GM23338 (cell line): ENCODE results near the gene ZFP42. TPM values are rescaled to one million over a fixed set of nuclear protein-coding genes. Genes with fewer than 3 reads are reported as not detected.

ENCODE experiments used
- ATAC-seq: fragments of 200-7000 bp; cut with Tn5 transposase; 3 replicates; pipeline ENCODE4 v1.9.1; 2020
- DNase-seq: peaks from one replicate; pipeline ENCODE4 v3.0.0-alpha.2; 2015; ENCODE audit warnings: low spot score
- H2AFZ ChIP-seq: fragments of 200-600 bp; sonication (generic); 2 replicates; pipeline ENCODE4 v1.8.0; 2016; ENCODE audit warnings: antibody characterized with exemption, mild to moderate bottlenecking, moderate library complexity
- H3F3A ChIP-seq: fragments of 200-600 bp; sonication (generic); replicated peaks from 2 replicates; pipeline ENCODE4 v1.8.0; 2017; ENCODE audit warnings: antibody characterized with exemption, mixed run types, low read depth
- H3K27ac ChIP-seq: fragments of 200-600 bp; sonication (generic); 2 replicates; pipeline ENCODE4 v1.6.1; 2016; ENCODE audit warnings: low read depth
- H3K27me3 ChIP-seq: fragments of 200-600 bp; sonication (generic); 2 replicates; pipeline ENCODE4 v1.8.0; 2016; ENCODE audit warnings: mild to moderate bottlenecking, mixed run types, moderate library complexity; ENCODE audit not compliant: insufficient read depth
- H3K36me3 ChIP-seq: fragments of 200-600 bp; sonication (generic); 2 replicates; pipeline ENCODE4 v1.8.0; 2016; ENCODE audit warnings: mild to moderate bottlenecking; ENCODE audit not compliant: insufficient read depth
- H3K4me1 ChIP-seq: fragments of 200-600 bp; sonication (generic); 2 replicates; pipeline ENCODE4 v1.8.0; 2016; ENCODE audit warnings: mild to moderate bottlenecking, moderate library complexity; ENCODE audit not compliant: insufficient read depth
- H3K4me2 ChIP-seq: fragments of 200-600 bp; sonication (generic); 2 replicates; pipeline ENCODE4 v1.7.1; 2017; ENCODE audit warnings: mixed run types
- H3K4me3 ChIP-seq: fragments of 200-600 bp; sonication (generic); 2 replicates; pipeline ENCODE4 v1.6.1; 2016; ENCODE audit warnings: mixed run types
- H3K79me2 ChIP-seq: fragments of 200-600 bp; sonication (generic); replicated peaks from 2 replicates; pipeline ENCODE4 v1.8.0; 2017; ENCODE audit warnings: mild to moderate bottlenecking; ENCODE audit not compliant: insufficient read depth
- H3K9me2 ChIP-seq: fragments of 200-600 bp; sonication (generic); 2 replicates; pipeline ENCODE4 v1.8.0; 2017; ENCODE audit not compliant: insufficient read depth
- H4K20me1 ChIP-seq: fragments of 200-600 bp; sonication (generic); replicated peaks from 2 replicates; pipeline ENCODE4 v1.8.0; 2017; ENCODE audit warnings: mild to moderate bottlenecking; ENCODE audit not compliant: insufficient read depth
- H3K27ac Mint-ChIP-seq: 2 replicates; pipeline ENCODE4 v1.8.0; 2020; ENCODE audit warnings: inconsistent platforms, mild to moderate bottlenecking, moderate library complexity, mixed read lengths
- H3K27me3 Mint-ChIP-seq: 3 replicates; pipeline ENCODE4 v1.8.0; 2022; ENCODE audit warnings: low read depth, mild to moderate bottlenecking, moderate library complexity, mixed read lengths, inconsistent platforms; ENCODE audit not compliant: insufficient read depth, poor library complexity
- H3K36me3 Mint-ChIP-seq: 3 replicates; pipeline ENCODE4 v1.8.0; 2021; ENCODE audit warnings: low read depth, mild to moderate bottlenecking, inconsistent platforms, moderate library complexity, mixed read lengths
- H3K4me1 Mint-ChIP-seq: 3 replicates; pipeline ENCODE4 v1.8.0; 2020; ENCODE audit warnings: mild to moderate bottlenecking, inconsistent platforms, mixed read lengths
- H3K4me3 Mint-ChIP-seq: 3 replicates; pipeline ENCODE4 v1.8.0; 2021; ENCODE audit warnings: moderate library complexity, mild to moderate bottlenecking, inconsistent platforms, mixed read lengths
- H3K9me3 Mint-ChIP-seq: 3 replicates; pipeline ENCODE4 v1.8.0; 2020; ENCODE audit warnings: moderate library complexity, mild to moderate bottlenecking, inconsistent platforms, mixed read lengths
- CREB1 ChIP-seq: fragments of 250-450 bp; sonication (Bioruptor Pico); IDR thresholded peaks from 2 replicates; pipeline ENCODE4 v1.5.0; 2020; ENCODE audit warnings: low read depth, mild to moderate bottlenecking, moderate library complexity
- EZH2 ChIP-seq: fragments of 200-600 bp; sonication (generic); IDR thresholded peaks from one replicate; pipeline ENCODE4 v1.8.0; 2017; ENCODE audit warnings: antibody characterized with exemption, mild to moderate bottlenecking, low read depth; ENCODE audit not compliant: unreplicated experiment
- EZH2phosphoT487 ChIP-seq: fragments of 200-600 bp; sonication (generic); IDR thresholded peaks from one replicate; pipeline ENCODE4 v1.8.1; 2018; ENCODE audit warnings: antibody characterized with exemption; ENCODE audit not compliant: unreplicated experiment
- JUNB ChIP-seq: IDR thresholded peaks from one replicate; pipeline ENCODE4 v1.6.1; 2016; ENCODE audit warnings: antibody characterized with exemption; ENCODE audit not compliant: unreplicated experiment
- NANOG ChIP-seq: IDR thresholded peaks from 2 replicates; pipeline ENCODE4 v1.6.1; 2016; ENCODE audit warnings: antibody characterized with exemption, borderline replicate concordance
- POLR2AphosphoS5 ChIP-seq: IDR thresholded peaks from 2 replicates; pipeline ENCODE4 v1.6.1; 2016; ENCODE audit warnings: antibody characterized with exemption, low read depth
- STAT1 ChIP-seq: IDR thresholded peaks from one replicate; pipeline ENCODE4 v1.6.1; 2016; ENCODE audit warnings: antibody characterized with exemption; ENCODE audit not compliant: unreplicated experiment
- ZNF114 ChIP-seq: fragments of 250-450 bp; sonication (Bioruptor Pico); IDR thresholded peaks from 2 replicates; pipeline ENCODE4 v1.5.0; 2020; ENCODE audit warnings: mild to moderate bottlenecking, moderate library complexity
- ZNF331 ChIP-seq: fragments of 250-450 bp; sonication (Bioruptor Pico); IDR thresholded peaks from 2 replicates; pipeline ENCODE4 v1.5.0; 2020; ENCODE audit warnings: low read depth, mild to moderate bottlenecking, moderate library complexity
- polyA plus RNA-seq: library from polyadenylated mRNA; unstranded; fragments of >200 nt; fragmentation: Nextera tagmentation; extraction: Ambion mirVana; gene quantifications from 2 replicates; pipeline ENCODE4 v1.2.1, GENCODE V29; 2016
- total RNA-seq: library from RNA; depleted of rRNA; stranded (reverse); fragments of >200 nt; shearing (Covaris generic); gene quantifications from 2 replicates; pipeline ENCODE4 v1.2.3, GENCODE V29; 2014
- TF ChIP-seq, protein P1 (sequence below): fragments of 250-450 bp; sonication (Bioruptor Pico); IDR thresholded peaks from 2 replicates; pipeline ENCODE4 v1.5.0; 2020; ENCODE audit warnings: mild to moderate bottlenecking, moderate library complexity
- TF ChIP-seq, protein P2 (sequence below): IDR thresholded peaks from 2 replicates; pipeline ENCODE4 v1.6.1; 2016; ENCODE audit warnings: antibody characterized with exemption
- TF ChIP-seq, protein P3 (sequence below), 2 experiments: fragments of 200-600 bp in 1 of 2; sonication (generic) in 1 of 2; conservative IDR thresholded peaks; 2 replicates each; pipeline versions ENCODE4 v1.5.1 to v1.6.1; 2016 to 2017; ENCODE audit warnings: antibody characterized with exemption in 2 of 2, low read depth in 2 of 2, mild to moderate bottlenecking in 2 of 2, moderate library complexity in 1 of 2
- TF ChIP-seq, protein P4 (sequence below): IDR thresholded peaks from one replicate; pipeline ENCODE4 v1.6.1; 2018; ENCODE audit warnings: antibody characterized with exemption; ENCODE audit not compliant: unreplicated experiment

The ZFP42 gene
- total and polyA plus RNA-seq, 2 experiments from 2014 or later, result 70.0 to 111 TPM

DNA sequence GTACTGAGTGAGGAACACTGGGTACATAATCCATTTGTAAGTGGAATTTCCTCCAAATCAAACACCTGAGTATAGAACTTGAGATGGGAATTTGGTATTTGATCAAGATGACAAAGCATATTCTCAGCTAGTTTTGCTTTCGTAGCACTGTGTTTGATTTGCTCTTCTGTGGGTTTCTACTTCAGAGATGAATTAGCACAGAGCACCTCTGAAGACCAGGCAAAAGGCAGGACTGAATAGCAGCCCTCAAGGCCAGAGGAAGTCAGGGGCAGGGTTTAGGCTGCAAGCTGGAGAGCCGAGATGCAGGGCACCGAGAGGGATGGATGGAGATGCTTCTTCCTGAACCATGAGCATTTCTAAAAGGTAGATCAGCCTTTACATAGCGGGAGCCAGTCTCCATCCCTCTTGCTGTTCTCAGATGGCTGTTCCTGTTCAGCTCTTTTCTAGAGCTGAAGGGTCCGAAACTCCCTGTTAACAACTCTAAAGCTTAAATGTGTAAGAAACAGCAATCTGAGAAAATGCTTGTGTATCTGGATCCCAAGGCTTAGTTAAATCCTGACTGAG lies 10.8 kb downstream of the ZFP42 start:
- Mint-ChIP-seq H3K36me3 (peaks cover 55% of the 10 kb centered on the region), H3K27ac (no peak overlapping the region; the same call in 1 of the 2 replicates), H3K4me1 (peaks cover 24% of the 10 kb centered on the region), H3K27me3 (no peaks in the 10 kb centered on the region), H3K4me3 (no peak overlapping the region), H3K9me3 (no peaks in the 10 kb centered on the region)
- H3K27me3 ChIP-seq, result no peaks in the 10 kb centered on the region
- H4K20me1 ChIP-seq, result peaks cover 13% of the 10 kb centered on the region; the same call in 1 of the 2 replicates
- DNase-seq (no peak), ATAC-seq (peak; percentile 31; the same call in 2 of the 3 replicates)
- H3F3A ChIP-seq, result peaks cover 18% of the 10 kb centered on the region; the same call in 1 of the 2 replicates
- peak overlapping the region; percentile 51; the same call in 1 of the 2 replicates for H3K27ac ChIP-seq
- H3K9me2 ChIP-seq, result no peaks in the 10 kb centered on the region
- H3K79me2 ChIP-seq, result peaks cover 45% of the 10 kb centered on the region
- 0 out of 2 replicates have a peak overlapping the region, but pooled peaks have one; percentile 29 for H2AFZ ChIP-seq
- H3K4me3 ChIP-seq, result no peak overlapping the region
- H3K36me3 ChIP-seq, result peaks cover 26% of the 10 kb centered on the region
- H3K4me1 ChIP-seq, result peaks cover 14% of the 10 kb centered on the region
- TF ChIP-seq, protein P1, sequence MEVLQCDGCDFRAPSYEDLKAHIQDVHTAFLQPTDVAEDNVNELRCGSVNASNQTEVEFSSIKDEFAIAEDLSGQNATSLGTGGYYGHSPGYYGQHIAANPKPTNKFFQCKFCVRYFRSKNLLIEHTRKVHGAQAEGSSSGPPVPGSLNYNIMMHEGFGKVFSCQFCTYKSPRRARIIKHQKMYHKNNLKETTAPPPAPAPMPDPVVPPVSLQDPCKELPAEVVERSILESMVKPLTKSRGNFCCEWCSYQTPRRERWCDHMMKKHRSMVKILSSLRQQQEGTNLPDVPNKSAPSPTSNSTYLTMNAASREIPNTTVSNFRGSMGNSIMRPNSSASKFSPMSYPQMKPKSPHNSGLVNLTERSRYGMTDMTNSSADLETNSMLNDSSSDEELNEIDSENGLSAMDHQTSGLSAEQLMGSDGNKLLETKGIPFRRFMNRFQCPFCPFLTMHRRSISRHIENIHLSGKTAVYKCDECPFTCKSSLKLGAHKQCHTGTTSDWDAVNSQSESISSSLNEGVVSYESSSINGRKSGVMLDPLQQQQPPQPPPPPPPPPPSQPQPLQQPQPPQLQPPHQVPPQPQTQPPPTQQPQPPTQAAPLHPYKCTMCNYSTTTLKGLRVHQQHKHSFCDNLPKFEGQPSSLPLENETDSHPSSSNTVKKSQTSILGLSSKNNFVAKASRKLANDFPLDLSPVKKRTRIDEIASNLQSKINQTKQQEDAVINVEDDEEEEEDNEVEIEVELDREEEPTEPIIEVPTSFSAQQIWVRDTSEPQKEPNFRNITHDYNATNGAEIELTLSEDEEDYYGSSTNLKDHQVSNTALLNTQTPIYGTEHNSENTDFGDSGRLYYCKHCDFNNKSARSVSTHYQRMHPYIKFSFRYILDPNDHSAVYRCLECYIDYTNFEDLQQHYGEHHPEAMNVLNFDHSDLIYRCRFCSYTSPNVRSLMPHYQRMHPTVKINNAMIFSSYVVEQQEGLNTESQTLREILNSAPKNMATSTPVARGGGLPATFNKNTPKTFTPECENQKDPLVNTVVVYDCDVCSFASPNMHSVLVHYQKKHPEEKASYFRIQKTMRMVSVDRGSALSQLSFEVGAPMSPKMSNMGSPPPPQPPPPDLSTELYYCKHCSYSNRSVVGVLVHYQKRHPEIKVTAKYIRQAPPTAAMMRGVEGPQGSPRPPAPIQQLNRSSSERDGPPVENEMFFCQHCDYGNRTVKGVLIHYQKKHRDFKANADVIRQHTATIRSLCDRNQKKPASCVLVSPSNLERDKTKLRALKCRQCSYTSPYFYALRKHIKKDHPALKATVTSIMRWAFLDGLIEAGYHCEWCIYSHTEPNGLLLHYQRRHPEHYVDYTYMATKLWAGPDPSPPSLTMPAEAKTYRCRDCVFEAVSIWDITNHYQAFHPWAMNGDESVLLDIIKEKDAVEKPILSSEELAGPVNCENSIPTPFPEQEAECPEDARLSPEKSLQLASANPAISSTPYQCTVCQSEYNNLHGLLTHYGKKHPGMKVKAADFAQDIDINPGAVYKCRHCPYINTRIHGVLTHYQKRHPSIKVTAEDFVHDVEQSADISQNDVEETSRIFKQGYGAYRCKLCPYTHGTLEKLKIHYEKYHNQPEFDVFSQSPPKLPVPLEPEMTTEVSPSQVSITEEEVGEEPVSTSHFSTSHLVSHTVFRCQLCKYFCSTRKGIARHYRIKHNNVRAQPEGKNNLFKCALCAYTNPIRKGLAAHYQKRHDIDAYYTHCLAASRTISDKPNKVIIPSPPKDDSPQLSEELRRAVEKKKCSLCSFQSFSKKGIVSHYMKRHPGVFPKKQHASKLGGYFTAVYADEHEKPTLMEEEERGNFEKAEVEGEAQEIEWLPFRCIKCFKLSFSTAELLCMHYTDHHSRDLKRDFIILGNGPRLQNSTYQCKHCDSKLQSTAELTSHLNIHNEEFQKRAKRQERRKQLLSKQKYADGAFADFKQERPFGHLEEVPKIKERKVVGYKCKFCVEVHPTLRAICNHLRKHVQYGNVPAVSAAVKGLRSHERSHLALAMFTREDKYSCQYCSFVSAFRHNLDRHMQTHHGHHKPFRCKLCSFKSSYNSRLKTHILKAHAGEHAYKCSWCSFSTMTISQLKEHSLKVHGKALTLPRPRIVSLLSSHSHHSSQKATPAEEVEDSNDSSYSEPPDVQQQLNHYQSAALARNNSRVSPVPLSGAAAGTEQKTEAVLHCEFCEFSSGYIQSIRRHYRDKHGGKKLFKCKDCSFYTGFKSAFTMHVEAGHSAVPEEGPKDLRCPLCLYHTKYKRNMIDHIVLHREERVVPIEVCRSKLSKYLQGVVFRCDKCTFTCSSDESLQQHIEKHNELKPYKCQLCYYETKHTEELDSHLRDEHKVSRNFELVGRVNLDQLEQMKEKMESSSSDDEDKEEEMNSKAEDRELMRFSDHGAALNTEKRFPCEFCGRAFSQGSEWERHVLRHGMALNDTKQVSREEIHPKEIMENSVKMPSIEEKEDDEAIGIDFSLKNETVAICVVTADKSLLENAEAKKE (CRISPR knock-in tag), result no peak
- TF ChIP-seq EZH2 (no peak), CREB1 (CRISPR knock-in tag) (no peak), POLR2AphosphoS5 (no peak), STAT1 (no peak), JUNB (no peak), EZH2phosphoT487 (no peak), ZNF114 (no peak), ZNF331 (CRISPR knock-in tag) (no peak), NANOG (no peak)
- TF ChIP-seq, protein P2, sequence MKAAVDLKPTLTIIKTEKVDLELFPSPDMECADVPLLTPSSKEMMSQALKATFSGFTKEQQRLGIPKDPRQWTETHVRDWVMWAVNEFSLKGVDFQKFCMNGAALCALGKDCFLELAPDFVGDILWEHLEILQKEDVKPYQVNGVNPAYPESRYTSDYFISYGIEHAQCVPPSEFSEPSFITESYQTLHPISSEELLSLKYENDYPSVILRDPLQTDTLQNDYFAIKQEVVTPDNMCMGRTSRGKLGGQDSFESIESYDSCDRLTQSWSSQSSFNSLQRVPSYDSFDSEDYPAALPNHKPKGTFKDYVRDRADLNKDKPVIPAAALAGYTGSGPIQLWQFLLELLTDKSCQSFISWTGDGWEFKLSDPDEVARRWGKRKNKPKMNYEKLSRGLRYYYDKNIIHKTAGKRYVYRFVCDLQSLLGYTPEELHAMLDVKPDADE, result no peak
- TF ChIP-seq, protein P3, sequence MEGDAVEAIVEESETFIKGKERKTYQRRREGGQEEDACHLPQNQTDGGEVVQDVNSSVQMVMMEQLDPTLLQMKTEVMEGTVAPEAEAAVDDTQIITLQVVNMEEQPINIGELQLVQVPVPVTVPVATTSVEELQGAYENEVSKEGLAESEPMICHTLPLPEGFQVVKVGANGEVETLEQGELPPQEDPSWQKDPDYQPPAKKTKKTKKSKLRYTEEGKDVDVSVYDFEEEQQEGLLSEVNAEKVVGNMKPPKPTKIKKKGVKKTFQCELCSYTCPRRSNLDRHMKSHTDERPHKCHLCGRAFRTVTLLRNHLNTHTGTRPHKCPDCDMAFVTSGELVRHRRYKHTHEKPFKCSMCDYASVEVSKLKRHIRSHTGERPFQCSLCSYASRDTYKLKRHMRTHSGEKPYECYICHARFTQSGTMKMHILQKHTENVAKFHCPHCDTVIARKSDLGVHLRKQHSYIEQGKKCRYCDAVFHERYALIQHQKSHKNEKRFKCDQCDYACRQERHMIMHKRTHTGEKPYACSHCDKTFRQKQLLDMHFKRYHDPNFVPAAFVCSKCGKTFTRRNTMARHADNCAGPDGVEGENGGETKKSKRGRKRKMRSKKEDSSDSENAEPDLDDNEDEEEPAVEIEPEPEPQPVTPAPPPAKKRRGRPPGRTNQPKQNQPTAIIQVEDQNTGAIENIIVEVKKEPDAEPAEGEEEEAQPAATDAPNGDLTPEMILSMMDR (conservative IDR thresholded peaks at IDR 0.05; ENCODE audit: low read depth in 2 of 2), result no peak
- TF ChIP-seq, protein P4, sequence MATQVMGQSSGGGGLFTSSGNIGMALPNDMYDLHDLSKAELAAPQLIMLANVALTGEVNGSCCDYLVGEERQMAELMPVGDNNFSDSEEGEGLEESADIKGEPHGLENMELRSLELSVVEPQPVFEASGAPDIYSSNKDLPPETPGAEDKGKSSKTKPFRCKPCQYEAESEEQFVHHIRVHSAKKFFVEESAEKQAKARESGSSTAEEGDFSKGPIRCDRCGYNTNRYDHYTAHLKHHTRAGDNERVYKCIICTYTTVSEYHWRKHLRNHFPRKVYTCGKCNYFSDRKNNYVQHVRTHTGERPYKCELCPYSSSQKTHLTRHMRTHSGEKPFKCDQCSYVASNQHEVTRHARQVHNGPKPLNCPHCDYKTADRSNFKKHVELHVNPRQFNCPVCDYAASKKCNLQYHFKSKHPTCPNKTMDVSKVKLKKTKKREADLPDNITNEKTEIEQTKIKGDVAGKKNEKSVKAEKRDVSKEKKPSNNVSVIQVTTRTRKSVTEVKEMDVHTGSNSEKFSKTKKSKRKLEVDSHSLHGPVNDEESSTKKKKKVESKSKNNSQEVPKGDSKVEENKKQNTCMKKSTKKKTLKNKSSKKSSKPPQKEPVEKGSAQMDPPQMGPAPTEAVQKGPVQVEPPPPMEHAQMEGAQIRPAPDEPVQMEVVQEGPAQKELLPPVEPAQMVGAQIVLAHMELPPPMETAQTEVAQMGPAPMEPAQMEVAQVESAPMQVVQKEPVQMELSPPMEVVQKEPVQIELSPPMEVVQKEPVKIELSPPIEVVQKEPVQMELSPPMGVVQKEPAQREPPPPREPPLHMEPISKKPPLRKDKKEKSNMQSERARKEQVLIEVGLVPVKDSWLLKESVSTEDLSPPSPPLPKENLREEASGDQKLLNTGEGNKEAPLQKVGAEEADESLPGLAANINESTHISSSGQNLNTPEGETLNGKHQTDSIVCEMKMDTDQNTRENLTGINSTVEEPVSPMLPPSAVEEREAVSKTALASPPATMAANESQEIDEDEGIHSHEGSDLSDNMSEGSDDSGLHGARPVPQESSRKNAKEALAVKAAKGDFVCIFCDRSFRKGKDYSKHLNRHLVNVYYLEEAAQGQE, result no peak
- H3K4me2 ChIP-seq, result no peak overlapping the region
